ENCODE results near the gene CEP128.

CEP128 gene

GRCh38 chr14:80607430-80608190, 333.9 kb downstream of the CEP128 start:
- DNase-seq (ENCODE audit: low spot score): no peak

GRCh38 chr14:80606347-80606772, 335.2 kb downstream of the CEP128 start:
- no peak for DNase-seq (ENCODE audit: low spot score)

- DNase-seq (ENCODE audit: low spot score): no peak
These were observed 336.0 kb downstream of the CEP128 start for GRCh38 chr14:80605536-80605935.

GRCh38 chr14:80602946-80603345, 338.6 kb downstream of the CEP128 start:
- no peak for DNase-seq (ENCODE audit: low spot score)

GRCh38 chr14:80587096-80587724, 354.3 kb downstream of the CEP128 start:
- DNase-seq (ENCODE audit: low spot score): peak; percentile 40

DNA sequence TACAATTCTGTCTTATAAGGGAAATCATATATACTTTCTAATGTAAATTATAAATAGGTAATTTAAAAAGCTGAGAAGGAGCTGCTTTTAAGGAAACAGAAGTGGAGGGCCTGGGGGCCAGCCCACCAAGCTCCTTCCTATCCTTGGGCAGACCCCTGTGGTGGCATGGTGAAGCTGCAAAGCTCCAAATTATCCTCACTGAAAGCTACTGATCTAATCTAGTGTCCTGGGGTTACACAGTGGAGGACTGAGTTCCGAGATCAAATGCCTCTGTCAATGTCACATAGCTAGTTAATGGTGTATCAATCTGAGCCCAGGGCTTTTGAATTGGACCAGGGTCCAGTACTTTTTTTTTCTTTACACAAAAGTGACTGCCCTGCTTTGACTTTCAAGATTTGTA, 355.4 kb downstream of the CEP128 start:
- DNase-seq (ENCODE audit: low spot score): no peak

GRCh38 chr14:80585506-80585835, 356.1 kb downstream of the CEP128 start:
- DNase-seq (ENCODE audit: low spot score): no peak

DNA sequence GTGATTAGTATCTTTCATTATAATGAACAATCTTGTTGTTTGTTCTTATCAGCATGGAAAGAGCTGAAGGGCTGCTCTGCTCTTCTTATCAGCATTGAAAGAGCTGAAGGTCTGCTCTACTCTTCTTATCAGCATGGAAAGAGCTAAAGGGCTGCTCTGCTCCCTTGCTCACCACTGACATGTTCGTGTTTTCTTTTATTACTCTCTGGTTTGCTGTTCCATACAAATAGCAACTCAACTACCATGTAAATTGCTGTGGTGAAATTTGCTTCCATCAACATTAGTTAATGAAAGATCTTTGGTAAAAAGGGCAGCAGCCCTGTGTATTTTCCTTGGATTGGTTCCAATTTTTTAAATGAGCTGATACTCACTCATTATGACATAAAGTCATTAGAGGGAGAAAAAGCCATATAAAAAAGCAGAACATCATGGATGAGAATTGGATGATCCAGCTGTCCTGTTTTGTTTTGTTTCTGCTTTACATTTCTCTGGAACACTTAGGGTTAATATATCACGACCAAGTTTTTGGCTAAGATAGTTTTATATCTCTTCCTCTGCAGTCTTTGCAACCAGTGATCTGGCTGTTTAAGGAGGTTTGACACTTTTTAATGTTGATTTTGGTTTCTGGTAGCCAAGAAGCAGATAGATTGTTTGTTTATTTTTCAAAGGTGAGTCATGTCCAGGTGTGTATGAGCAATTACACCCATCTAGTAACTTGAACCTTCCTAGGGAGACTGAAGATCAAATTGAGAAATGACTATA, 356.6 kb downstream of the CEP128 start:
- no peak for DNase-seq (ENCODE audit: low spot score)

DNA sequence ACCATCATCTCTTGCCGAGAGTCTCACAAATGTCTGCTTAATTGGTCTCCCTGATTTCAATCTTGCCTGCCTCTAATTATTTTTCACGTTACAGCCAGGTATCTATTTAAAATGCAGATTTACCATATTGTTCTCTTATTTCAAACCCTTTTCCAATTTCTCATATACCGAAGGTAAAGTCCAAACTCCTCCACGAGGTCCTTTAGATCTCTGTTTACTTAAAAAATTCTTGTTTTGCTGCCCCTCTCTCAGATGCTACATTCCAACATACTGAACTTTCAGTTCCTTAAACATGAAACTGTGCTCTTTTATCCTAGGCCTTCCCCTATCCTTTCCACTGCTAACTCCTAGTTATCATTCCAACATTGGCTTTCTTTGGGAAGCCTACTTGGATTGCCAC, 363.9 kb downstream of the CEP128 start:
- no peak for DNase-seq (ENCODE audit: low spot score)

DNA sequence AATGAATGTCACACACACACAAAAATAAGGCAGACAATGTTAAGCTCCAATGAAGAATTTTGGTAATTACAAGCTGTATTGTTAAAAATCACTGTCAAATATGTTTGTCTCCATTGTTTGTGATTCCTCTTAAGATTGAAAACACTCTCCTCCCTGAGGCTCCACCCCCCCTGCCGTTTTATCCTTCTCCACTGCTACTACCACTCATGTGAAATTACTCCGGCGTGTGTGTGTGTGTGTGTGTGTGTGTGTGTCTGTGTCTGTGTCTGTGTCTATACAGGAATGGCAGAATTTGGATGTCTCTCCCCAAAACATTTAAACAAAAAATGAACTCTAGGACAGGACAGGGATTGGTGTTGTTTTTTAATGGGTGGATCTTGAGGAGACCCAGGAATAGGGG, 365.1 kb downstream of the CEP128 start:
- DNase-seq (ENCODE audit: low spot score): no peak

- no peak for DNase-seq (ENCODE audit: low spot score)
These were observed 365.8 kb downstream of the CEP128 start for GRCh38 chr14:80575763-80576162.

DNA sequence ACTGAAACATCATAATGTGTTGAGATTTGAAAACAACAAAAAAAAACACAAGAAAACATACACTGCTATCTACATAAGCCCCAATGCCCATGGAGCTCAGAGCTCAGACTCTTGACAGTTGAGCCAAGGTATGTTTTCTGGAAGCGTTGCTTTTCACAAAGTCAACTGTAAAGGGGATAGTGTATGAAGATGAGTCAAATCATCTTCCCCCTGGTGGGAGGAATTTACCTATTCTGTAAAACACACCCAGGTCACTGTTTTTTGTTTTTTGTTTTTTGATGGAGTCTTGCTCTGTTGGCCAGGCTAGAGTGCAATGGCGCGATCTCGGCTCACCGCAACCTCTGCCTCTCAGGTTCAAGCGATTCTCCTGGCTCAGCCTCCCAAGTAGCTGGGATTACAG, 368.9 kb downstream of the CEP128 start:
- DNase-seq (ENCODE audit: low spot score): no peak

DNA sequence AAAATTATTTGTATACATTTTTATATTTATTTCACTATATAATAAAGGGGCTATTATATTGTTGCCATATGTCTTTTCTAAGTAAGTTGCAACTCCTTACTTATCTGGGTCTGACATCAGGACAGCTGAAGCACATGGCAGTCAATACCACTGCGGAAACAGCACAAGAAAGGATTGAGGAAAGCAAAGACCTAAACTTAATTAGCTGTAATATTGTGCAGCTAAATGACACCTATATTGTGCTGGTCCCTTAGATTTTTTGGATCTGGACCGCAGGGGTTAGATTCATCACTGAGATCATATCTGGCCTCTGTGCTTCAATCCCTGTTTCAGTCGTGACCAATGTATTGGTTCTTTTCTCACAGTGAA, 370.6 kb downstream of the CEP128 start:
- no peak for DNase-seq (ENCODE audit: low spot score)

- no peak for DNase-seq (ENCODE audit: low spot score)
These were observed 373.5 kb downstream of the CEP128 start for GRCh38 chr14:80567905-80568536.

GRCh38 chr14:80565001-80565400, 376.5 kb downstream of the CEP128 start:
- DNase-seq (ENCODE audit: low spot score): no peak

GRCh38 chr14:80564051-80564450, 377.5 kb downstream of the CEP128 start:
- DNase-seq (ENCODE audit: low spot score): no peak

GRCh38 chr14:80560800-80561657, 380.5 kb downstream of the CEP128 start:
- DNase-seq (ENCODE audit: low spot score): no peak

DNA sequence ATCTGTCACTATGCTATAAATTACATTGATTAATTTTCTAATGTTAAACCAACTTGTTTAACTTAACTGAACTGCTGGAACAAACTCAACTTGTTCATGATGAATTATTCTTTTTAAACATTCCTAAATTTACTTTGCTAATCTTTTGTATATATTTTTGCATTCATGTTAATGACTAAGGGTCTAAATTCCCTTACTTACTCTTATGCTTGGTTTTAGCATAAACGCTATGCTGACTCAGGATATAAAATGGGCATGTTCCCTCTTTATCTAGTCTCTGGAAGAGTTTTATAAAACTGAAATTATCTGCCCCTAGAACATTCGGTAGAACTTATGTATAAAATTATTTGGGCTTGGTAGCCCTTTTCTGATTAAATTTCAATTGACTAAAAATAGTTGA, 387.4 kb downstream of the CEP128 start:
- DNase-seq (ENCODE audit: low spot score): no peak

GRCh38 chr14:80549141-80549540, 392.4 kb downstream of the CEP128 start:
- DNase-seq (ENCODE audit: low spot score): no peak

DNA sequence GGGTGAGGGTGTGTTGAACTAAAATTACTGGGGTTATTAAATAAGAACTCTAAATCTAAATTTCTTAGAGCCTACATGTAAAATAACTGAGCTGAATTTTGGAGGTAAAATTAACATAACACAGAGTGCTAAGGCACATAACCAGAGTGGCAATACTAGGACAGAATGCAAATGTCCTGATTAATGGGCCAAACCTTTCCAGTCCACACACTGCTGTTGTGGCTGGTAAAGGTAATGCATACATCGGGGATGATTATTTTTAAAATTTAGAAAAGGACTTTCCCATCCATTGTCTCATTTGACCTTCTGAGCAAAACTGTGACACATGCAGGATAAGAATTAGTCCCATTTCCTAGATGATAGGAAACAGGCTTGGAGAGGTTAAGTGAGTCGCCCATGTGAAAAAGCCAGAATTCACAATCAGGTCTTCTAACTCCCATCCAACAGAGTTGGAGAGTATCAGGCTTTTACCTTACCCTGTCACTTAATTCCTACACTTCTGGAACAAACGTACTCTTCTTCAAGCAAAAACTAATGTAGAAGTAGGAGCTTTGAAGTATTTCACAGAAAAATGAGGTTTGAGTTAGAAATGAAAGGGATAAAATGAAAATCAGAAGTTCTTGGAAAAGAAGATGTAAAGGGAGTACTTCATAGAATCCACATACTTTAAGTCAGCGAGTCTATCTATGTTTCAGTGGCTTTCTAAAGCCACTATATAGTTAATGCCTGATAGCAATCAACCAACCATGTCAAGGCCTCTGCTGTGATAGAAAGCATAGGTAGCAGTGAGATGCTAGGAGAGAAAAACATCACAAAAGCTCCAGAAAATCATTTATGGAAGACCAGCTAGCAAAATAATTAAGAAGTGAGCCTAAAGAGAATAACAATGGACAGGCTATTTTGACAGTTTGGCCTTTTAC, 395.3 kb downstream of the CEP128 start:
- no peak for DNase-seq (ENCODE audit: low spot score)

- no peak for DNase-seq (ENCODE audit: low spot score)
These were observed 397.2 kb downstream of the CEP128 start for GRCh38 chr14:80544366-80544765.

Measured in AG08395 (cell line).